ENCODE measurements around the gene SPATA21.

DNA sequence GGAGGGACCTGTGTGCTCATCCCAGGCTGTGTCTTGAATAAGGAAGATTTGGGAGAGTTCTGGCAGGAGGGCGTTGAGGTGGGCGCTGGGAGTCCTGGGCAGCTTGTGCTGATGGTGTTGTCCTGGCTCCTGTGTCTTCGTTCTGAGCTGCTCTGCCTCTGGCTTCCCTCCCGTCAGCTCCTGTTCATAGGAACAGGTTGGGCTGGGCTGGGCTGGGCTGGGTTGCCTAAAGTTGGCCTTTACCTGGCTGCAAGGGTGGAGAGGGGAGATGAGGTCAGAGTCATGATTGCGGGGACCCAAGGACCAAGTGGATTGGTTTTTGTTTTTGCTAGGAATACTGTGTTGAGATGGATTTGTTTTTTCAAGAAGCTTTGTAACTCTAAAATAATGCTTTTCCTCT, 12.4 kb upstream of the SPATA21 start:
- TF ChIP-seq, protein P1, sequence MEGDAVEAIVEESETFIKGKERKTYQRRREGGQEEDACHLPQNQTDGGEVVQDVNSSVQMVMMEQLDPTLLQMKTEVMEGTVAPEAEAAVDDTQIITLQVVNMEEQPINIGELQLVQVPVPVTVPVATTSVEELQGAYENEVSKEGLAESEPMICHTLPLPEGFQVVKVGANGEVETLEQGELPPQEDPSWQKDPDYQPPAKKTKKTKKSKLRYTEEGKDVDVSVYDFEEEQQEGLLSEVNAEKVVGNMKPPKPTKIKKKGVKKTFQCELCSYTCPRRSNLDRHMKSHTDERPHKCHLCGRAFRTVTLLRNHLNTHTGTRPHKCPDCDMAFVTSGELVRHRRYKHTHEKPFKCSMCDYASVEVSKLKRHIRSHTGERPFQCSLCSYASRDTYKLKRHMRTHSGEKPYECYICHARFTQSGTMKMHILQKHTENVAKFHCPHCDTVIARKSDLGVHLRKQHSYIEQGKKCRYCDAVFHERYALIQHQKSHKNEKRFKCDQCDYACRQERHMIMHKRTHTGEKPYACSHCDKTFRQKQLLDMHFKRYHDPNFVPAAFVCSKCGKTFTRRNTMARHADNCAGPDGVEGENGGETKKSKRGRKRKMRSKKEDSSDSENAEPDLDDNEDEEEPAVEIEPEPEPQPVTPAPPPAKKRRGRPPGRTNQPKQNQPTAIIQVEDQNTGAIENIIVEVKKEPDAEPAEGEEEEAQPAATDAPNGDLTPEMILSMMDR (conservative IDR thresholded peaks at IDR 0.05; ENCODE audit: low read depth in 2 of 2) = no peak
- TF ChIP-seq ZNF114 (CRISPR knock-in tag; IDR thresholded peaks at IDR 0.05) = no peak
- TF ChIP-seq, protein P2, sequence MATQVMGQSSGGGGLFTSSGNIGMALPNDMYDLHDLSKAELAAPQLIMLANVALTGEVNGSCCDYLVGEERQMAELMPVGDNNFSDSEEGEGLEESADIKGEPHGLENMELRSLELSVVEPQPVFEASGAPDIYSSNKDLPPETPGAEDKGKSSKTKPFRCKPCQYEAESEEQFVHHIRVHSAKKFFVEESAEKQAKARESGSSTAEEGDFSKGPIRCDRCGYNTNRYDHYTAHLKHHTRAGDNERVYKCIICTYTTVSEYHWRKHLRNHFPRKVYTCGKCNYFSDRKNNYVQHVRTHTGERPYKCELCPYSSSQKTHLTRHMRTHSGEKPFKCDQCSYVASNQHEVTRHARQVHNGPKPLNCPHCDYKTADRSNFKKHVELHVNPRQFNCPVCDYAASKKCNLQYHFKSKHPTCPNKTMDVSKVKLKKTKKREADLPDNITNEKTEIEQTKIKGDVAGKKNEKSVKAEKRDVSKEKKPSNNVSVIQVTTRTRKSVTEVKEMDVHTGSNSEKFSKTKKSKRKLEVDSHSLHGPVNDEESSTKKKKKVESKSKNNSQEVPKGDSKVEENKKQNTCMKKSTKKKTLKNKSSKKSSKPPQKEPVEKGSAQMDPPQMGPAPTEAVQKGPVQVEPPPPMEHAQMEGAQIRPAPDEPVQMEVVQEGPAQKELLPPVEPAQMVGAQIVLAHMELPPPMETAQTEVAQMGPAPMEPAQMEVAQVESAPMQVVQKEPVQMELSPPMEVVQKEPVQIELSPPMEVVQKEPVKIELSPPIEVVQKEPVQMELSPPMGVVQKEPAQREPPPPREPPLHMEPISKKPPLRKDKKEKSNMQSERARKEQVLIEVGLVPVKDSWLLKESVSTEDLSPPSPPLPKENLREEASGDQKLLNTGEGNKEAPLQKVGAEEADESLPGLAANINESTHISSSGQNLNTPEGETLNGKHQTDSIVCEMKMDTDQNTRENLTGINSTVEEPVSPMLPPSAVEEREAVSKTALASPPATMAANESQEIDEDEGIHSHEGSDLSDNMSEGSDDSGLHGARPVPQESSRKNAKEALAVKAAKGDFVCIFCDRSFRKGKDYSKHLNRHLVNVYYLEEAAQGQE (IDR thresholded peaks at IDR 0.05; ENCODE audit: unreplicated experiment) = no peak
- no peak for TF ChIP-seq EZH2phosphoT487 (IDR thresholded peaks at IDR 0.05; ENCODE audit: unreplicated experiment)
- no peak for TF ChIP-seq POLR2AphosphoS5 (IDR thresholded peaks at IDR 0.05; ENCODE audit: low read depth)
- TF ChIP-seq, protein P3, sequence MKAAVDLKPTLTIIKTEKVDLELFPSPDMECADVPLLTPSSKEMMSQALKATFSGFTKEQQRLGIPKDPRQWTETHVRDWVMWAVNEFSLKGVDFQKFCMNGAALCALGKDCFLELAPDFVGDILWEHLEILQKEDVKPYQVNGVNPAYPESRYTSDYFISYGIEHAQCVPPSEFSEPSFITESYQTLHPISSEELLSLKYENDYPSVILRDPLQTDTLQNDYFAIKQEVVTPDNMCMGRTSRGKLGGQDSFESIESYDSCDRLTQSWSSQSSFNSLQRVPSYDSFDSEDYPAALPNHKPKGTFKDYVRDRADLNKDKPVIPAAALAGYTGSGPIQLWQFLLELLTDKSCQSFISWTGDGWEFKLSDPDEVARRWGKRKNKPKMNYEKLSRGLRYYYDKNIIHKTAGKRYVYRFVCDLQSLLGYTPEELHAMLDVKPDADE (IDR thresholded peaks at IDR 0.05) = no peak
- TF ChIP-seq ZNF462 (CRISPR knock-in tag; IDR thresholded peaks at IDR 0.05) = no peak
- no peak for TF ChIP-seq EZH2 (IDR thresholded peaks at IDR 0.05; ENCODE audit: low read depth, unreplicated experiment)
- no peak for TF ChIP-seq JUNB (IDR thresholded peaks at IDR 0.05; ENCODE audit: unreplicated experiment)
- TF ChIP-seq NANOG (IDR thresholded peaks at IDR 0.05; ENCODE audit: borderline replicate concordance) = no peak
